ENCODE data around the gene RGS14. TPM values are rescaled to one million over a fixed set of nuclear protein-coding genes. Genes with fewer than 3 reads are reported as not detected.
A peak's percentile ranks its signal among the peaks of the same experiment; 100 is the strongest.

RGS14 gene
- total and polyA plus RNA-seq, 4 experiments from 2014 or later, result 62.3 to 168 (median 132) TPM

DNA sequence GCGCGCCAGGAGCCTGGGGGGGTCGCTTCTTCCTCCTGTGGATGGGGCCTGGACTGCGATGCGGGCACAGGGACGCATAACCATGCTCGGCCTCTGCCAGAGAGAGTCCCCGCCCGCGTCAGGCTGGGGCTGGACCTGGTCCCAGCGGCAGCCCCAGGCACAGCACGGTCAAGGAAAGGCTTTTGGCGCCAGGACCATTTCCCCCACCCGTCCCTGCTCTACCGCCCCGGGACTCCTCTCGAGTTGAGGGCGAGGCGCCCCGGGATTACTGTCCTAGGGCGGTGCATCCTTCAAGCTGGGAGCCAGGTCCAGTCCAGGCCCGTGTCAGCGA, 46.4 kb upstream of the RGS14 start:
- peaks cover 0 to 4% (median 0%) of the 10 kb centered on the region in 8 donors for H3K9me3 Mint-ChIP-seq
- ChIA-PET POLR2A (ENCODE audit: partially characterized antibody) (interaction anchor here (1.0 to 5.5 kb wide), 7 partner anchors 12 to 151 kb away, joined by 3 to 31 read pairs (median 4); partner anchors contain the start of genes LMAN2 and RGS14), CTCF (ENCODE audit: partially characterized antibody) (interaction anchor here (0.5 to 9.2 kb wide), 7 partner anchors 8 to 191 kb away, joined by 4 to 78 read pairs (median 39); no protein-coding TSS in a partner anchor)
- peak overlapping the region in 2 of 7 donors; percentile 17 to 29 for H3K27ac Mint-ChIP-seq
- peaks cover 6 to 9% of the 10 kb centered on the region in 2 donors for H3K36me3 Mint-ChIP-seq
- H3K4me1 Mint-ChIP-seq, result peaks cover 20 to 55% (median 34%) of the 10 kb centered on the region in 4 donors
- DNase-seq, result no peak
- H3K27ac ChIP-seq (ENCODE audit: low read depth, low read length), result peak overlapping the region; percentile 49
- H3K4me1 ChIP-seq (ENCODE audit: insufficient read depth, low read length), result peaks cover 46% of the 10 kb centered on the region
- H3K36me3 ChIP-seq (ENCODE audit: insufficient read depth, low read length), result peaks cover 10% of the 10 kb centered on the region
- intact Hi-C loops (cut with micrococcal nuclease), result no loop called here
- no peaks in the 10 kb centered on the region for H3K27me3 Mint-ChIP-seq
- peak overlapping the region in 7 of 8 donors; percentile 21 to 86 (median 59) for H3K4me3 Mint-ChIP-seq
- peak overlapping the region in 1 of 2 donors; percentile 64 for H3K4me3 ChIP-seq (ENCODE audit: low read length in 2 of 2)
- H3K9me3 ChIP-seq (ENCODE audit: control insufficient read depth in 1 of 2, low read length in 2 of 2), result no peaks in the 10 kb centered on the region
- H3K27me3 ChIP-seq (ENCODE audit: insufficient read depth, low read length), result no peaks in the 10 kb centered on the region

GRCh38 chr5:177311723-177312648, 45.7 kb upstream of the RGS14 start, which contains the start of gene MXD3:
MXD3 (minus strand) TSS chr5:177311898; CDS start chr5:177311830, 68 bp downstream.
- H3K36me3 ChIP-seq (ENCODE audit: insufficient read depth, low read length), result peaks cover 4% of the 10 kb centered on the region
- H3K9me3 ChIP-seq (ENCODE audit: control insufficient read depth in 1 of 2, low read length in 2 of 2), result no peaks in the 10 kb centered on the region
- Mint-ChIP-seq H3K27ac (peak within 1 kb of the TSS; percentile 29 to 83 (median 75)), H3K4me3 (peak within 1 kb of the TSS; percentile 70 to 86 (median 80)), H3K36me3 (peaks cover under 1 to 3% of the 10 kb centered on the region in 2 donors), H3K4me1 (peaks cover 17 to 49% (median 30%) of the 10 kb centered on the region in 4 donors), H3K9me3 (peaks cover 0 to 4% (median 0%) of the 10 kb centered on the region in 8 donors), H3K27me3 (no peaks in the 10 kb centered on the region)
- CTCF ChIA-PET (ENCODE audit: partially characterized antibody), result interaction anchor here (1.5 to 9.2 kb wide), 4 partner anchors 8 to 143 kb away, joined by 6 to 78 read pairs (median 42); partner anchors contain the start of genes PRELID1 and RAB24
- intact Hi-C loops (cut with micrococcal nuclease), result loop anchor here (1.0 to 2.0 kb wide), 4 partner anchors 9 to 841 kb away; partner anchors contain the start of genes LMAN2, NHP2, PDLIM7 and PRELID1
- peak within 1 kb of the TSS; percentile 49 for H3K27ac ChIP-seq (ENCODE audit: low read depth, low read length)
- H3K4me3 ChIP-seq (ENCODE audit: low read length in 2 of 2), result peak within 1 kb of the TSS; percentile 24 to 64
- POLR2A ChIA-PET (ENCODE audit: partially characterized antibody), result interaction anchor here (0.8 to 5.5 kb wide), 14 partner anchors 8 to 186 kb away, joined by 3 to 31 read pairs (median 4); partner anchors contain the start of genes LMAN2, NSD1, PDLIM7 and PRELID1
- no peaks in the 10 kb centered on the region for H3K27me3 ChIP-seq (ENCODE audit: insufficient read depth, low read length)
- peaks cover 41% of the 10 kb centered on the region for H3K4me1 ChIP-seq (ENCODE audit: insufficient read depth, low read length)
- peak; percentile 90 to 96 (median 93) for DNase-seq

- H3K27ac ChIP-seq (ENCODE audit: low read depth, low read length), result peak overlapping the region; percentile 49
- DNase-seq, result no peak
- H3K4me3 Mint-ChIP-seq, result peak overlapping the region; percentile 39 to 84 (median 70)
- H3K27me3 Mint-ChIP-seq, result no peaks in the 10 kb centered on the region
- ChIA-PET POLR2A (ENCODE audit: partially characterized antibody) (interaction anchor here (0.7 to 5.5 kb wide), 14 partner anchors 9 to 872 kb away, joined by 3 to 31 read pairs (median 4); partner anchors contain the start of genes LMAN2, NSD1, PDLIM7 and PRELID1), CTCF (ENCODE audit: partially characterized antibody) (interaction anchor here (1.3 to 9.2 kb wide), 4 partner anchors 9 to 142 kb away, joined by 4 to 78 read pairs (median 38); partner anchors contain the start of genes PRELID1 and RAB24)
- H3K36me3 ChIP-seq (ENCODE audit: insufficient read depth, low read length), result no peaks in the 10 kb centered on the region
- peaks cover 0 to 3% of the 10 kb centered on the region in 2 donors for H3K36me3 Mint-ChIP-seq
- intact Hi-C loops (cut with micrococcal nuclease), result loop anchor here (1.0 to 2.0 kb wide), 4 partner anchors 9 to 840 kb away; partner anchors contain the start of genes LMAN2, NHP2, PDLIM7 and PRELID1
- no peaks in the 10 kb centered on the region for H3K9me3 ChIP-seq (ENCODE audit: control insufficient read depth in 1 of 2, low read length in 2 of 2)
- peak overlapping the region; percentile 24 to 64 for H3K4me3 ChIP-seq (ENCODE audit: low read length in 2 of 2)
- H3K27me3 ChIP-seq (ENCODE audit: insufficient read depth, low read length), result no peaks in the 10 kb centered on the region
- H3K9me3 Mint-ChIP-seq, result peaks cover 0 to 4% (median 0%) of the 10 kb centered on the region in 8 donors
- H3K4me1 ChIP-seq (ENCODE audit: insufficient read depth, low read length), result peaks cover 37% of the 10 kb centered on the region
- H3K4me1 Mint-ChIP-seq, result peaks cover 16 to 54% (median 28%) of the 10 kb centered on the region in 4 donors
- peak overlapping the region; percentile 17 to 77 (median 37) for H3K27ac Mint-ChIP-seq
These were observed 45.0 kb upstream of the RGS14 start for GRCh38 chr5:177312649-177313181.

DNA sequence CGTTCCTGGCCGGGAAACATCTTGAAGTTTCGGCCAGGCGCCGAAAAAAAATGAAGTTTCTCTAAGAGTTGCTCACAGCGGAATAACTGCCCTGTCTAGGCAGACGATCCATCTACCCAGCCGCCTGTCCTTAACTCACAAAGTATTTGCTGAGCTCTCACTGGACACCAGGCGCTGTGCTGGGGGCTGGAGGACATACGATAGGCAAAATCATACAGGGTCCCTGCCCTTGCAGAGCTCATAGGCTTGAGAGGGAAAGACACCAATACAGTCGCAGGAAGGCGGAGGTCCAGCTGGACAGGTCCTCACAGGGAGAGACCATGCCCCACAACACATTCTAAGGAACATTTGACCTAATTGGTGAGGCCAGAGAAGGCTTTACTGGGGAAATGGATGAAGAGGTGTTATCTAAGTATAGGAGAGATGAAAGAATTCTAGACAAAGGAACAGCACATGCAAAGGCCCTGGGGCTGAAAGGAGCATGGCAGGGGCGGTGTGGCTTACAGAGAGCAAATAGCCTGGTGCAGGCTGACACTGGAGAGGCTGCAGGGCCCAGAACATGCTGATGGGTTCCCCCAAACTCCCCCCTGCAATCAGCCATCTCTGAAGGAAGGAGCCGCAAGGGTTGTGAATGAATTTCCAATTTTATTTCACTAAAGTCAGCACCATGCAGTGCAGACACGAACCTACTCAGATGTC, 44.0 kb upstream of the RGS14 start:
- H3K9me3 ChIP-seq (ENCODE audit: control insufficient read depth in 1 of 2, low read length in 2 of 2), result no peaks in the 10 kb centered on the region
- Mint-ChIP-seq H3K9me3 (peaks cover 0 to 4% (median 0%) of the 10 kb centered on the region in 8 donors), H3K4me1 (peaks cover 19 to 58% (median 32%) of the 10 kb centered on the region in 4 donors), H3K36me3 (peaks cover 0 to 5% of the 10 kb centered on the region in 2 donors), H3K27me3 (no peaks in the 10 kb centered on the region), H3K27ac (peak overlapping the region in 1 of 7 donors; percentile 29), H3K4me3 (no peak overlapping the region)
- H3K36me3 ChIP-seq (ENCODE audit: insufficient read depth, low read length), result no peaks in the 10 kb centered on the region
- CTCF ChIA-PET (ENCODE audit: partially characterized antibody), result interaction anchor here (1.3 to 9.2 kb wide), 5 partner anchors 10 to 188 kb away, joined by 4 to 78 read pairs (median 6); partner anchors contain the start of genes PRELID1 and RAB24
- H3K4me1 ChIP-seq (ENCODE audit: insufficient read depth, low read length), result peaks cover 41% of the 10 kb centered on the region
- DNase-seq, result no peak
- intact Hi-C loops (cut with micrococcal nuclease), result loop anchor here (2.0 kb wide), 2 partner anchors 37 to 839 kb away; partner anchors contain the start of genes LMAN2 and NHP2
- POLR2A ChIA-PET (ENCODE audit: partially characterized antibody), result interaction anchor here (0.5 to 5.5 kb wide), 10 partner anchors 10 to 871 kb away, joined by 3 to 31 read pairs (median 4); partner anchors contain the start of genes LMAN2, PRELID1, PRR7 and RAB24
- H3K27ac ChIP-seq (ENCODE audit: low read depth, low read length), result no peak overlapping the region
- H3K27me3 ChIP-seq (ENCODE audit: insufficient read depth, low read length), result no peaks in the 10 kb centered on the region
- H3K4me3 ChIP-seq (ENCODE audit: low read length in 2 of 2), result no peak overlapping the region

DNA sequence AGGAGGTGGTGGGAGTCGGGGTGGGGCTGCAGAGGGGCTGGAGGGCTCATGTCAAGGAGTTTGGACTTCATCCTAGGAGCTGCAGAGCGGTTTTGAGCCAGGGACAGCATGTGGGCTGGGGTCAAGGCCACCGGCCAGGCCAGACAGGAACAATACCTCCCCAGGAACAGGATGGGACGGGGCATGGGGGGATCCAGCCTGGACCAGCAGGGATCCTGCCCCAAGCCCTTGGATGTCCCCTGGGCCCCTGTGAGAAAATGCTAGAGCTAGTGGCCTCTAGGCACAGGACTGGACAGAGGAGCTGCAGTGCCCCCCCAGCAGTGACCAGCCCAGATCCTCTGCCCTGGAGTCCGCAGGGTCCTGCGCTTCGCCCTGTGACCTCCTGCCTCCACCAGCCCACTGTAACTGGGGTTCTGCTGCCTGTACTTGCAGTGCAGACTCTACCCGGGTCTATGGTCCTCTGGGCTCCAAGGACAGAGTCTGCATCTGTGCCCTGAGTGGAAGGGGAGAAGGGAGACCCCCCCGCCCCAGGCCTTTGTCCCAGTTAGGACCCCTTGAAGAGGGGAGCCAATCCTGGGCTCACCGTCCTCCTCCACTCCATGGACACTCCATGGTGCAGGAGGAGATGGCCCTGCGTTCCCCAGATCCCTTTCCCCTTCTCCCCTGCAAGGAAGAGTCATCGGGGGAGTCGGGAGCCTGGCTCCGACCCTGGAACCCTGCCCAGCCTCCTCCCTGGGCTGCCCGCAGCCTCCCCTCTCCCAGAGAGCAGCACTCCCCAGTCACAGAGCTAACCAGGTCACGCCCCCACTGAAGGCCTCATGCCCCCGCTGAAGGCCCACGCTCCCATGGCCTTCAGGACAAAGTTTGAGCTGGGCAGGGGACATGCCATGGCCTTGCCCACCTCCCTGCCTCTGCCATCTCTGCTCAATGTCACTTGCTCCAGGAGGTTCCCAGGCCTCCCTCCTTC, 43.1 kb upstream of the RGS14 start:
- Histone ChIP-seq H3K27me3 (ENCODE audit: insufficient read depth, low read length) (no peaks in the 10 kb centered on the region), H3K27ac (ENCODE audit: low read depth, low read length) (no peak overlapping the region), H3K4me3 (ENCODE audit: low read length in 2 of 2) (no peak overlapping the region), H3K9me3 (ENCODE audit: control insufficient read depth in 1 of 2, low read length in 2 of 2) (no peaks in the 10 kb centered on the region), H3K36me3 (ENCODE audit: insufficient read depth, low read length) (no peaks in the 10 kb centered on the region), H3K4me1 (ENCODE audit: insufficient read depth, low read length) (peaks cover 39% of the 10 kb centered on the region)
- H3K9me3 Mint-ChIP-seq, result peaks cover 0 to 2% (median 0%) of the 10 kb centered on the region in 8 donors
- ChIA-PET POLR2A (ENCODE audit: partially characterized antibody) (interaction anchor here (1.4 kb wide), 1 partner anchor 58 kb away, joined by 4 read pairs; no protein-coding TSS in a partner anchor), CTCF (ENCODE audit: partially characterized antibody) (interaction anchor here (1.2 to 9.2 kb wide), 6 partner anchors 21 to 187 kb away, joined by 3 to 86 read pairs (median 66); no protein-coding TSS in a partner anchor)
- no peak overlapping the region for H3K27ac Mint-ChIP-seq
- intact Hi-C loops (cut with micrococcal nuclease), result no loop called here
- H3K4me3 Mint-ChIP-seq, result peak overlapping the region in 1 of 8 donors; percentile 49
- peaks cover 19 to 55% (median 30%) of the 10 kb centered on the region in 4 donors for H3K4me1 Mint-ChIP-seq
- no peak for DNase-seq
- H3K27me3 Mint-ChIP-seq, result no peaks in the 10 kb centered on the region
- H3K36me3 Mint-ChIP-seq, result peaks cover 4 to 5% of the 10 kb centered on the region in 2 donors
